Prostate gland (tissue), 2 donors: Measurements from ENCODE around the gene CCDC86. TPM values are rescaled to one million over a fixed set of nuclear protein-coding genes. Genes with fewer than 3 reads are reported as not detected.
A peak's percentile ranks its signal among the peaks of the same experiment; 100 is the strongest.

Experiments used
- DNase-seq: peaks from one replicate; pipeline ENCODE4 v3.0.0-alpha.2; 2019; ENCODE audit warnings: low spot score
- H3K27ac ChIP-seq, 2 donors: fragments of 200-600 bp; sonication (generic); 2 replicates each; pipeline ENCODE4 v1.5.1; 2017 to 2019
- H3K27me3 ChIP-seq: fragments of 200-600 bp; sonication (generic); replicated peaks from 2 replicates; pipeline ENCODE4 v1.5.1; 2019; ENCODE audit not compliant: insufficient read depth
- H3K36me3 ChIP-seq, 2 donors: fragments of 200-600 bp; sonication (generic); 1 replicate in 1 of 2; 2 replicates in 1 of 2; pipeline versions ENCODE4 v1.5.1 to v1.8.1; 2017 to 2019
- H3K4me1 ChIP-seq: fragments of 200-600 bp; sonication (generic); replicated peaks from 2 replicates; pipeline ENCODE4 v1.5.1; 2019
- H3K4me3 ChIP-seq, 2 donors: fragments of 200-600 bp; sonication (generic); 2 replicates each; pipeline ENCODE4 v1.5.1; 2017 to 2019
- H3K9me3 ChIP-seq: fragments of 200-600 bp; sonication (generic); 2 replicates; pipeline ENCODE4 v1.5.1; 2017
- CTCF ChIP-seq, 4 experiments: fragments of 200-600 bp in 2 of 4; fragments of 450-650 bp in 2 of 4; sonication (generic) in 2 of 4; IDR thresholded peaks; 1 replicate in 3 of 4; 2 replicates in 1 of 4; pipeline ENCODE4 v1.5.1; 2016 to 2019; ENCODE audit warnings: antibody characterized with exemption in 4 of 4, mild to moderate bottlenecking in 2 of 4, moderate library complexity in 2 of 4
- POLR2A ChIP-seq: fragments of 450-650 bp; IDR thresholded peaks from one replicate; pipeline ENCODE4 v1.6.1; 2016; ENCODE audit warnings: antibody characterized with exemption, mild to moderate bottlenecking
- POLR2AphosphoS5 ChIP-seq: sonication (generic); formaldehyde crosslinking; IDR thresholded peaks from one replicate; pipeline ENCODE4 v1.6.1; 2017; ENCODE audit warnings: antibody characterized with exemption
- WGBS: methylation state at CpG from one replicate; pipeline ENCODE4 v1.1.5; 2018; 5-methylcytosine and 5-hydroxymethylcytosine counted together
- intact Hi-C: fragments of 100-400 bp; cut with DNase I; formaldehyde crosslinking; loops from one replicate; pipeline ENCODE4 v1.14.2; 2022
- total RNA-seq, 2 donors: library from RNA; depleted of rRNA; stranded (reverse); fragments of >200 nt; gene quantifications; one replicate each; pipeline ENCODE4 v1.1.0, GENCODE V29; 2016

Gene CCDC86
- total RNA-seq, result 10 to 100 TPM; 48.7 to 56.7 TPM

- H3K4me3 ChIP-seq, result peak within 1 kb of the TSS; percentile 51 to 63
- peaks cover 22% of the 10 kb centered on the region for H3K4me1 ChIP-seq
- no peaks in the 10 kb centered on the region for H3K9me3 ChIP-seq
- under 1% methylated on average over 30 of the region's 57 CpGs for WGBS
- peak; percentile 95 for DNase-seq
- H3K27me3 ChIP-seq, result no peaks in the 10 kb centered on the region
- intact Hi-C loops, result loop anchor here (5.0 kb wide), 1 partner anchor 35 kb away; no protein-coding TSS in a partner anchor
- H3K27ac ChIP-seq, result peak within 1 kb of the TSS; percentile 70 to 79
- no peaks in the 10 kb centered on the region for H3K36me3 ChIP-seq
- TF ChIP-seq CTCF (IDR thresholded peaks at IDR 0.05), result peak in 2 of 4 experiments; percentile 12 to 34
- TF ChIP-seq POLR2AphosphoS5, result peak; percentile 99
- TF ChIP-seq POLR2A, result peak; percentile 29
Measured at GRCh38 chr11:60841797-60842667, at the start of gene CCDC86. CCDC86 (plus strand) TSS chr11:60842113; CDS start chr11:60842125, 12 bp downstream.

GRCh38 chr11:60792521-60792920, 49.4 kb upstream of the CCDC86 start:
- no peak overlapping the region for H3K27ac ChIP-seq
- no peak overlapping the region for H3K4me3 ChIP-seq
- H3K36me3 ChIP-seq, result no peaks in the 10 kb centered on the region
- WGBS, result 88% methylated on average over 3 of the region's 3 CpGs
- no peaks in the 10 kb centered on the region for H3K27me3 ChIP-seq
- intact Hi-C loops, result no loop called here
- no peak for DNase-seq
- no peaks in the 10 kb centered on the region for H3K9me3 ChIP-seq
- no peak for TF ChIP-seq POLR2A
- TF ChIP-seq POLR2AphosphoS5, result no peak
- TF ChIP-seq CTCF (IDR thresholded peaks at IDR 0.05), result no peak
- no peaks in the 10 kb centered on the region for H3K4me1 ChIP-seq

- TF ChIP-seq POLR2A (no peak), CTCF (IDR thresholded peaks at IDR 0.05) (no peak), POLR2AphosphoS5 (no peak)
- Histone ChIP-seq H3K4me1 (no peaks in the 10 kb centered on the region), H3K27ac (no peak overlapping the region), H3K4me3 (no peak overlapping the region), H3K27me3 (no peaks in the 10 kb centered on the region), H3K36me3 (no peaks in the 10 kb centered on the region), H3K9me3 (no peaks in the 10 kb centered on the region)
- DNase-seq, result no peak
- 76% methylated on average over 6 of the region's 6 CpGs for WGBS
- intact Hi-C loops, result no loop called here
Measured at GRCh38 chr11:60795291-60795690, 46.6 kb upstream of the CCDC86 start.

- Histone ChIP-seq H3K27ac (no peak overlapping the region), H3K9me3 (no peaks in the 10 kb centered on the region), H3K4me3 (no peak overlapping the region), H3K36me3 (no peaks in the 10 kb centered on the region), H3K4me1 (no peaks in the 10 kb centered on the region), H3K27me3 (no peaks in the 10 kb centered on the region)
- WGBS, result 89% methylated on average over 17 of the region's 17 CpGs
- intact Hi-C loops, result no loop called here
- TF ChIP-seq CTCF (IDR thresholded peaks at IDR 0.05) (no peak), POLR2A (no peak), POLR2AphosphoS5 (no peak)
- DNase-seq, result no peak
Measured at GRCh38 chr11:60797846-60798630, 43.9 kb upstream of the CCDC86 start.
